Measurements from ENCODE around the gene EIF2AK3. TPM values are rescaled to one million over a fixed set of nuclear protein-coding genes. Genes with fewer than 3 reads are reported as not detected.

Gene EIF2AK3
- polyA plus RNA-seq, 1 donor from 2014 or later: 23.2 TPM

DNA sequence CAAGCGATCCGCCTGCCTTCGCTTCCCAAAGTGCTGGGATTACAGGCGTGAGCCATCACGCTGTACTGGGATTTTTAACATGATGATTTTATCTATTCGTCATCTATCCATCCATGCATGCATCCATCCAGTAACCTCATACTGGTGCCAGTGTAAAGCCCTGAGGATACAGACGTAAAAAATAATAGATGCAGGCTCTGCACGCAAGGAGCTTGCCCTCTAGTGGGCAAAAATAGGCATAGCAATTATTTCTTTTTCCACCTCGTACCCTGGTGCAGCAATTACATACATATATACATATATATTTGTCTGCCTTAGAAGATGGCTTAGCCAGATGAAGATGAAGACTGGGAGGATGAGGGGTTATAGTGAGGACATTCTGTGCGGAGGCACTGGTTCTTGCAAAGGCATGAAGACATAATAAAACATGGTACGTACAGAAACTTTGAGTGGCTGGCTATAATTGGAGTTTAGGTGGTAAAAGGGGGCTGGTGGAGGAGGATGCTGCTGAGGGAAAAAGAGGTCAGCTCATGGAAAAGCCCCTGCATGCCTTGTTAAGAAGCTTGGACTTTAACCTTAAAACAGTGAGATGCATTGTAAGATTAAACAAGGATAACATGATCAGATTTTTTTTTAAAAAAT, 44.6 kb upstream of the EIF2AK3 start:
- Histone ChIP-seq H3K9me3 (ENCODE audit: low read length) (no peaks in the 10 kb centered on the region), H3K27me3 (ENCODE audit: insufficient read depth, low read depth, low read length) (no peaks in the 10 kb centered on the region), H3K79me2 (replicated peaks; ENCODE audit: insufficient read depth, low read length) (no peaks in the 10 kb centered on the region), H3F3A (ENCODE audit: insufficient read depth, low read length, poor library complexity, severe bottlenecking) (no peaks in the 10 kb centered on the region), H4K20me1 (ENCODE audit: insufficient read depth) (no peaks in the 10 kb centered on the region), H2AFZ (ENCODE audit: low read depth, low read length) (no peak overlapping the region), H3K9me2 (ENCODE audit: insufficient read depth, low read length) (no peaks in the 10 kb centered on the region), H3K36me3 (ENCODE audit: insufficient read depth, low read length) (no peaks in the 10 kb centered on the region), H3K9ac (ENCODE audit: low read length) (no peak overlapping the region), H3K4me3 (ENCODE audit: low read length) (no peak overlapping the region), H3K27ac (ENCODE audit: low read length) (no peak overlapping the region), H3K4me2 (ENCODE audit: low read length) (no peak overlapping the region)
- TF ChIP-seq EZH2 (IDR thresholded peaks at IDR 0.05; ENCODE audit: borderline replicate concordance, insufficient read depth, low read length, poor library complexity, severe bottlenecking) (no peak), POLR2AphosphoS5 (IDR thresholded peaks at IDR 0.05) (no peak), TAF1 (IDR thresholded peaks at IDR 0.05; ENCODE audit: low read depth) (no peak), MXI1 (conservative IDR thresholded peaks at IDR 0.05; ENCODE audit: poor library complexity, severe bottlenecking) (no peak), EP300 (conservative IDR thresholded peaks at IDR 0.05; ENCODE audit: poor library complexity, severe bottlenecking) (no peak), RAD21 (conservative IDR thresholded peaks at IDR 0.05) (peak; percentile 80), SMC3 (conservative IDR thresholded peaks at IDR 0.05; ENCODE audit: poor library complexity) (peak; percentile 81)
- TF ChIP-seq, protein P1, sequence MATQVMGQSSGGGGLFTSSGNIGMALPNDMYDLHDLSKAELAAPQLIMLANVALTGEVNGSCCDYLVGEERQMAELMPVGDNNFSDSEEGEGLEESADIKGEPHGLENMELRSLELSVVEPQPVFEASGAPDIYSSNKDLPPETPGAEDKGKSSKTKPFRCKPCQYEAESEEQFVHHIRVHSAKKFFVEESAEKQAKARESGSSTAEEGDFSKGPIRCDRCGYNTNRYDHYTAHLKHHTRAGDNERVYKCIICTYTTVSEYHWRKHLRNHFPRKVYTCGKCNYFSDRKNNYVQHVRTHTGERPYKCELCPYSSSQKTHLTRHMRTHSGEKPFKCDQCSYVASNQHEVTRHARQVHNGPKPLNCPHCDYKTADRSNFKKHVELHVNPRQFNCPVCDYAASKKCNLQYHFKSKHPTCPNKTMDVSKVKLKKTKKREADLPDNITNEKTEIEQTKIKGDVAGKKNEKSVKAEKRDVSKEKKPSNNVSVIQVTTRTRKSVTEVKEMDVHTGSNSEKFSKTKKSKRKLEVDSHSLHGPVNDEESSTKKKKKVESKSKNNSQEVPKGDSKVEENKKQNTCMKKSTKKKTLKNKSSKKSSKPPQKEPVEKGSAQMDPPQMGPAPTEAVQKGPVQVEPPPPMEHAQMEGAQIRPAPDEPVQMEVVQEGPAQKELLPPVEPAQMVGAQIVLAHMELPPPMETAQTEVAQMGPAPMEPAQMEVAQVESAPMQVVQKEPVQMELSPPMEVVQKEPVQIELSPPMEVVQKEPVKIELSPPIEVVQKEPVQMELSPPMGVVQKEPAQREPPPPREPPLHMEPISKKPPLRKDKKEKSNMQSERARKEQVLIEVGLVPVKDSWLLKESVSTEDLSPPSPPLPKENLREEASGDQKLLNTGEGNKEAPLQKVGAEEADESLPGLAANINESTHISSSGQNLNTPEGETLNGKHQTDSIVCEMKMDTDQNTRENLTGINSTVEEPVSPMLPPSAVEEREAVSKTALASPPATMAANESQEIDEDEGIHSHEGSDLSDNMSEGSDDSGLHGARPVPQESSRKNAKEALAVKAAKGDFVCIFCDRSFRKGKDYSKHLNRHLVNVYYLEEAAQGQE (IDR thresholded peaks at IDR 0.05; ENCODE audit: borderline replicate concordance): no peak
- TF ChIP-seq, protein P2, sequence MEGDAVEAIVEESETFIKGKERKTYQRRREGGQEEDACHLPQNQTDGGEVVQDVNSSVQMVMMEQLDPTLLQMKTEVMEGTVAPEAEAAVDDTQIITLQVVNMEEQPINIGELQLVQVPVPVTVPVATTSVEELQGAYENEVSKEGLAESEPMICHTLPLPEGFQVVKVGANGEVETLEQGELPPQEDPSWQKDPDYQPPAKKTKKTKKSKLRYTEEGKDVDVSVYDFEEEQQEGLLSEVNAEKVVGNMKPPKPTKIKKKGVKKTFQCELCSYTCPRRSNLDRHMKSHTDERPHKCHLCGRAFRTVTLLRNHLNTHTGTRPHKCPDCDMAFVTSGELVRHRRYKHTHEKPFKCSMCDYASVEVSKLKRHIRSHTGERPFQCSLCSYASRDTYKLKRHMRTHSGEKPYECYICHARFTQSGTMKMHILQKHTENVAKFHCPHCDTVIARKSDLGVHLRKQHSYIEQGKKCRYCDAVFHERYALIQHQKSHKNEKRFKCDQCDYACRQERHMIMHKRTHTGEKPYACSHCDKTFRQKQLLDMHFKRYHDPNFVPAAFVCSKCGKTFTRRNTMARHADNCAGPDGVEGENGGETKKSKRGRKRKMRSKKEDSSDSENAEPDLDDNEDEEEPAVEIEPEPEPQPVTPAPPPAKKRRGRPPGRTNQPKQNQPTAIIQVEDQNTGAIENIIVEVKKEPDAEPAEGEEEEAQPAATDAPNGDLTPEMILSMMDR (IDR thresholded peaks at IDR 0.05; ENCODE audit: poor library complexity, severe bottlenecking): peak; percentile 86

DNA sequence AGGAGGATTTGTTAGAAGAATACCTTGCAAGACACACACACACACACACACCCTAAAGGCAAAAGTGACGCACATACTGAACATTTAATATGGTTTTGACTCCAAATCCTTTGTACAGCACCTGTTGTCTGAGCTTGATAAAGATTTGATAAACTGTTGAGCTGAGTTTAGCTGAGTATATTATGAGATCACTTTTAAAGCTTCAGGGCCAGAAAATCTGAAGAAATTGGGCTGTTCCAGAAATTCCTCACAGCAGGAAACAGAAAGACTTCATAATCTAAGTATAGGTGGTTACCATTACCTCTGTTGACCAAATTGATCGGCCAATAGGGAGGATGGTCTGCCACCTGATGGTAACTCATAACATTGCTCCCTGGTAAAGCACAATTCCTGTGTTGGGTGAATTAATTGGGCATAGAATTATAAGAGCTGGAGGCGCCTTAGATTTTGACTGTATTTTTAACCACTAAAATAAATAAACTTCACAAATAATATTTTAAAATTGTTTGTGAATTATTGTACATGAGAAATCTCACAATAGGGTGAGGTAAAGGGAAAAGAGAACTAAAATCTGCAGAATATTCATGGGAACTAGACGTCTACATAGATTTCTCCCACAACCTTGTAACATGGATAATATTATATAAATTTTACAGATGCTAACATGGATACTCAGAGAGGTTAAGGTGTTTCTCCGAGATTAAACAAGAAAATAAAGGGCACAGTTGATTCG, 42.4 kb upstream of the EIF2AK3 start:
- no peaks in the 10 kb centered on the region for H3K79me2 ChIP-seq (replicated peaks; ENCODE audit: insufficient read depth, low read length)
- no peak for TF ChIP-seq TAF1 (IDR thresholded peaks at IDR 0.05; ENCODE audit: low read depth)
- TF ChIP-seq EZH2 (IDR thresholded peaks at IDR 0.05; ENCODE audit: borderline replicate concordance, insufficient read depth, low read length, poor library complexity, severe bottlenecking): no peak
- TF ChIP-seq, protein P1 (IDR thresholded peaks at IDR 0.05; ENCODE audit: borderline replicate concordance): no peak
- TF ChIP-seq, protein P2 (IDR thresholded peaks at IDR 0.05; ENCODE audit: poor library complexity, severe bottlenecking): peak; percentile 59
- peak; percentile 43 for TF ChIP-seq RAD21 (conservative IDR thresholded peaks at IDR 0.05)
- no peak for TF ChIP-seq EP300 (conservative IDR thresholded peaks at IDR 0.05; ENCODE audit: poor library complexity, severe bottlenecking)
- TF ChIP-seq SMC3 (conservative IDR thresholded peaks at IDR 0.05; ENCODE audit: poor library complexity): peak; percentile 53
- no peak for TF ChIP-seq MXI1 (conservative IDR thresholded peaks at IDR 0.05; ENCODE audit: poor library complexity, severe bottlenecking)
- H3K9me2 ChIP-seq (ENCODE audit: insufficient read depth, low read length): no peaks in the 10 kb centered on the region
- H2AFZ ChIP-seq (ENCODE audit: low read depth, low read length): no peak overlapping the region
- no peaks in the 10 kb centered on the region for H3K9me3 ChIP-seq (ENCODE audit: low read length)
- H3K4me3 ChIP-seq (ENCODE audit: low read length): no peak overlapping the region
- H3F3A ChIP-seq (ENCODE audit: insufficient read depth, low read length, poor library complexity, severe bottlenecking): no peaks in the 10 kb centered on the region
- H3K27ac ChIP-seq (ENCODE audit: low read length): no peak overlapping the region
- no peaks in the 10 kb centered on the region for H3K36me3 ChIP-seq (ENCODE audit: insufficient read depth, low read length)
- H3K9ac ChIP-seq (ENCODE audit: low read length): no peak overlapping the region
- no peaks in the 10 kb centered on the region for H4K20me1 ChIP-seq (ENCODE audit: insufficient read depth)
- H3K27me3 ChIP-seq (ENCODE audit: insufficient read depth, low read depth, low read length): no peaks in the 10 kb centered on the region
- H3K4me2 ChIP-seq (ENCODE audit: low read length): no peak overlapping the region

Measured in neural cell (in vitro differentiated cells).